Central memory CD8-positive, alpha-beta T cell (primary cell): ENCODE data around the gene MAP7D2.
"Not testable (repeated sequence)": the region's sequence is repeated elsewhere in the genome, so short reads cannot be mapped to it uniquely, and the experiment has no call there.

Source experiments
- ATAC-seq: fragments of 150-1000 bp; cut with Tn5 transposase; replicated peaks from 2 replicates; pipeline ENCODE4 v1.10.0; 2022; ENCODE audit warnings: mild to moderate bottlenecking, moderate FRiP score, moderate number of reproducible peaks; ENCODE audit not compliant: poor library complexity, severe bottlenecking; ENCODE audit errors: extremely low read depth
- DNase-seq, 2 donors: peaks; one replicate each; pipeline ENCODE4 v3.0.0; 2021; ENCODE audit warnings: low spot score in 2 of 2
- H3K27ac Mint-ChIP-seq: one replicate; pipeline ENCODE4 v1.8.0; 2022; ENCODE audit warnings: low read depth, mild to moderate bottlenecking, moderate library complexity, mixed read lengths
- H3K27me3 Mint-ChIP-seq: one replicate; pipeline ENCODE4 v1.8.0; 2022; ENCODE audit warnings: mixed read lengths
- H3K36me3 Mint-ChIP-seq: one replicate; pipeline ENCODE4 v1.8.0; 2022; ENCODE audit warnings: mild to moderate bottlenecking, moderate library complexity, mixed read lengths; ENCODE audit not compliant: insufficient read depth
- H3K4me1 Mint-ChIP-seq: one replicate; pipeline ENCODE4 v1.8.0; 2022; ENCODE audit warnings: mixed read lengths
- H3K4me3 Mint-ChIP-seq: one replicate; pipeline ENCODE4 v1.8.0; 2022; ENCODE audit warnings: mild to moderate bottlenecking, moderate library complexity, mixed read lengths
- H3K9me3 Mint-ChIP-seq: one replicate; pipeline ENCODE4 v1.8.0; 2022; ENCODE audit warnings: mixed read lengths

MAP7D2 gene

GRCh38 chrX:20116577-20117240 lies at the start of gene MAP7D2:
TSS of gene MAP7D2 (minus strand) at chrX:20116907. CDS start at chrX:20116879, 28 bp downstream.
- H3K4me3 Mint-ChIP-seq, result no peak within 1 kb of the TSS
- DNase-seq (no peak), ATAC-seq (no peak)
- H3K9me3 Mint-ChIP-seq, result no peaks in the 10 kb centered on the region
- peaks cover 3% of the 10 kb centered on the region for H3K36me3 Mint-ChIP-seq
- H3K4me1 Mint-ChIP-seq, result no peaks in the 10 kb centered on the region
- no peak within 1 kb of the TSS for H3K27ac Mint-ChIP-seq
- peaks cover 22% of the 10 kb centered on the region for H3K27me3 Mint-ChIP-seq

- H3K27me3 Mint-ChIP-seq, result not testable (repeated sequence)
Observed at GRCh38 chrX:20162516-20162915, 45.8 kb upstream of the MAP7D2 start.

GRCh38 chrX:20159797-20160385 lies 43.2 kb upstream of the MAP7D2 start:
- ATAC-seq (no peak), DNase-seq (no peak)
- Mint-ChIP-seq H3K4me3 (no peak overlapping the region), H3K27me3 (no peaks in the 10 kb centered on the region), H3K9me3 (no peaks in the 10 kb centered on the region), H3K4me1 (peaks cover 9% of the 10 kb centered on the region), H3K27ac (no peak overlapping the region), H3K36me3 (peaks cover 49% of the 10 kb centered on the region)

More at GRCh38 chrX:20162516-20162915, 45.8 kb upstream of the MAP7D2 start:
- not testable (repeated sequence) for DNase-seq, ATAC-seq, H3K4me3 Mint-ChIP-seq, H3K9me3 Mint-ChIP-seq, H3K27ac Mint-ChIP-seq, H3K4me1 Mint-ChIP-seq
- H3K36me3 Mint-ChIP-seq, result peaks cover 48% of the 10 kb centered on the region

GRCh38 chrX:20151689-20152088 lies 35.0 kb upstream of the MAP7D2 start:
- H3K4me3 Mint-ChIP-seq, result no peak overlapping the region
- H3K27me3 Mint-ChIP-seq, result no peaks in the 10 kb centered on the region
- H3K4me1 Mint-ChIP-seq, result no peaks in the 10 kb centered on the region
- DNase-seq, result no peak
- ATAC-seq, result no peak
- no peak overlapping the region for H3K27ac Mint-ChIP-seq
- H3K9me3 Mint-ChIP-seq, result no peaks in the 10 kb centered on the region
- peaks cover 32% of the 10 kb centered on the region for H3K36me3 Mint-ChIP-seq

- Mint-ChIP-seq H3K4me3 (no peak overlapping the region), H3K4me1 (no peaks in the 10 kb centered on the region), H3K36me3 (peaks cover 19% of the 10 kb centered on the region), H3K9me3 (no peaks in the 10 kb centered on the region), H3K27me3 (no peaks in the 10 kb centered on the region), H3K27ac (no peak overlapping the region)
- no peak for ATAC-seq
- no peak for DNase-seq
Observed at GRCh38 chrX:20149326-20149725, 32.6 kb upstream of the MAP7D2 start.

- Mint-ChIP-seq H3K9me3 (no peaks in the 10 kb centered on the region), H3K27me3 (no peaks in the 10 kb centered on the region), H3K36me3 (peaks cover 11% of the 10 kb centered on the region), H3K4me1 (no peaks in the 10 kb centered on the region), H3K27ac (no peak overlapping the region), H3K4me3 (no peak overlapping the region)
- DNase-seq, result no peak
- no peak for ATAC-seq
Observed at GRCh38 chrX:20147561-20147960, 30.9 kb upstream of the MAP7D2 start.

- no peak for ATAC-seq
- no peaks in the 10 kb centered on the region for H3K4me1 Mint-ChIP-seq
- H3K36me3 Mint-ChIP-seq, result peaks cover 9% of the 10 kb centered on the region
- no peaks in the 10 kb centered on the region for H3K9me3 Mint-ChIP-seq
- H3K27ac Mint-ChIP-seq, result no peak overlapping the region
- DNase-seq, result no peak
- H3K27me3 Mint-ChIP-seq, result no peaks in the 10 kb centered on the region
- no peak overlapping the region for H3K4me3 Mint-ChIP-seq
Observed at GRCh38 chrX:20144491-20144890, 27.8 kb upstream of the MAP7D2 start.

GRCh38 chrX:20143561-20143960 lies 26.9 kb upstream of the MAP7D2 start:
- DNase-seq (no peak), ATAC-seq (no peak)
- Mint-ChIP-seq H3K27ac (no peak overlapping the region), H3K36me3 (peaks cover 11% of the 10 kb centered on the region), H3K4me1 (peaks cover 6% of the 10 kb centered on the region), H3K27me3 (no peaks in the 10 kb centered on the region), H3K4me3 (no peak overlapping the region), H3K9me3 (no peaks in the 10 kb centered on the region)

GRCh38 chrX:20143111-20143510 lies 26.4 kb upstream of the MAP7D2 start:
- H3K36me3 Mint-ChIP-seq, result peaks cover 10% of the 10 kb centered on the region
- no peak for DNase-seq
- H3K4me1 Mint-ChIP-seq, result peaks cover 6% of the 10 kb centered on the region
- no peaks in the 10 kb centered on the region for H3K9me3 Mint-ChIP-seq
- ATAC-seq, result no peak
- H3K27ac Mint-ChIP-seq, result no peak overlapping the region
- no peaks in the 10 kb centered on the region for H3K27me3 Mint-ChIP-seq
- peak overlapping the region; percentile 44 for H3K4me3 Mint-ChIP-seq

- Mint-ChIP-seq H3K9me3 (no peaks in the 10 kb centered on the region), H3K27me3 (no peaks in the 10 kb centered on the region), H3K4me3 (peak within 1 kb of the TSS; percentile 84), H3K4me1 (peaks cover 7% of the 10 kb centered on the region), H3K27ac (peak within 1 kb of the TSS; percentile 78), H3K36me3 (peaks cover 19% of the 10 kb centered on the region)
- peak; percentile 88 to 96 for DNase-seq
- ATAC-seq, result peak; percentile 96
Observed at GRCh38 chrX:20141281-20142220, 24.8 kb upstream of the MAP7D2 start, which contains the start of gene EIF1AX. TSS of gene EIF1AX (minus strand) at chrX:20141838. CDS start at chrX:20141640, 198 bp downstream.

- no peak for DNase-seq
- H3K27me3 Mint-ChIP-seq, result no peaks in the 10 kb centered on the region
- H3K4me1 Mint-ChIP-seq, result peaks cover 17% of the 10 kb centered on the region
- H3K9me3 Mint-ChIP-seq, result no peaks in the 10 kb centered on the region
- ATAC-seq, result no peak
- peak overlapping the region; percentile 84 for H3K4me3 Mint-ChIP-seq
- peaks cover 28% of the 10 kb centered on the region for H3K36me3 Mint-ChIP-seq
- H3K27ac Mint-ChIP-seq, result peak overlapping the region; percentile 78
Observed at GRCh38 chrX:20140420-20140819, 23.7 kb upstream of the MAP7D2 start.

GRCh38 chrX:20139966-20140365 lies 23.3 kb upstream of the MAP7D2 start:
- H3K4me1 Mint-ChIP-seq, result peaks cover 17% of the 10 kb centered on the region
- peak overlapping the region; percentile 78 for H3K27ac Mint-ChIP-seq
- no peaks in the 10 kb centered on the region for H3K27me3 Mint-ChIP-seq
- peaks cover 29% of the 10 kb centered on the region for H3K36me3 Mint-ChIP-seq
- ATAC-seq (no peak), DNase-seq (no peak)
- H3K9me3 Mint-ChIP-seq, result no peaks in the 10 kb centered on the region
- peak overlapping the region; percentile 84 for H3K4me3 Mint-ChIP-seq
